Activated T-helper 2 cell treated with anti-CD3 and anti-CD28 coated beads, Interferon-gamma antibody, Interleukin-2, Interleukin-4, amounts not matched to agents 10 μg/mL and 5 μg/mL and 100 μg/mL, durations not matched to agents 14 hours and 24 hours and 36 hours (primary cell): Measurements from ENCODE around the gene CRIM1. TPM values are rescaled to one million over a fixed set of nuclear protein-coding genes. Genes with fewer than 3 reads are reported as not detected.

Source experiments
- DNase-seq: peaks from one replicate; pipeline ENCODE4 v3.0.0; 2021; ENCODE audit warnings: low spot score
- H3K27ac Mint-ChIP-seq: one replicate; pipeline ENCODE4 v1.8.0; 2021; ENCODE audit warnings: mixed read lengths
- H3K27me3 Mint-ChIP-seq: one replicate; pipeline ENCODE4 v1.8.0; 2021; ENCODE audit warnings: low read depth, mixed read lengths
- H3K36me3 Mint-ChIP-seq: one replicate; pipeline ENCODE4 v1.8.0; 2021; ENCODE audit warnings: low read depth, mixed read lengths
- H3K4me1 Mint-ChIP-seq: one replicate; pipeline ENCODE4 v1.8.0; 2021; ENCODE audit warnings: low read depth, mixed read lengths
- H3K4me3 Mint-ChIP-seq: one replicate; pipeline ENCODE4 v1.8.0; 2021; ENCODE audit warnings: low read depth, mild to moderate bottlenecking, moderate library complexity, mixed read lengths
- H3K9me3 Mint-ChIP-seq: one replicate; pipeline ENCODE4 v1.8.0; 2021; ENCODE audit warnings: mixed read lengths
- intact Hi-C: fragments of 100-400 bp; cut with micrococcal nuclease; formaldehyde crosslinking; loops from one replicate; pipeline ENCODE4 v1.15.1; 2023
- total RNA-seq: library from RNA; stranded (reverse); gene quantifications from 2 replicates; pipeline ENCODE4 v1.2.3, GENCODE V29; 2022

CRIM1 gene
- total RNA-seq, 1 donor from 2014 or later = 12.8 TPM

- DNase-seq = no peak
- H3K36me3 Mint-ChIP-seq = no peaks in the 10 kb centered on the region
- no peak overlapping the region for H3K27ac Mint-ChIP-seq
- peaks cover 1% of the 10 kb centered on the region for H3K4me1 Mint-ChIP-seq
- H3K27me3 Mint-ChIP-seq = peaks cover 1% of the 10 kb centered on the region
- no peak overlapping the region for H3K4me3 Mint-ChIP-seq
- intact Hi-C loops = no loop called here
- no peaks in the 10 kb centered on the region for H3K9me3 Mint-ChIP-seq
Measured at GRCh38 chr2:36466135-36466534, 110.6 kb downstream of the CRIM1 start.

- Mint-ChIP-seq H3K9me3 (no peaks in the 10 kb centered on the region), H3K4me3 (no peak overlapping the region), H3K4me1 (no peaks in the 10 kb centered on the region), H3K36me3 (no peaks in the 10 kb centered on the region), H3K27me3 (no peaks in the 10 kb centered on the region), H3K27ac (no peak overlapping the region)
- intact Hi-C loops = no loop called here
- DNase-seq = no peak
Measured at GRCh38 chr2:36468463-36469105, 113.0 kb downstream of the CRIM1 start.

GRCh38 chr2:36469106-36469477 is 113.5 kb downstream of the CRIM1 start:
- no peak for DNase-seq
- Mint-ChIP-seq H3K9me3 (peaks cover 3% of the 10 kb centered on the region), H3K4me3 (no peak overlapping the region), H3K36me3 (no peaks in the 10 kb centered on the region), H3K27me3 (no peaks in the 10 kb centered on the region), H3K27ac (no peak overlapping the region), H3K4me1 (no peaks in the 10 kb centered on the region)
- intact Hi-C loops = no loop called here

GRCh38 chr2:36469710-36470109 is 114.1 kb downstream of the CRIM1 start:
- intact Hi-C loops = no loop called here
- H3K4me1 Mint-ChIP-seq = no peaks in the 10 kb centered on the region
- no peaks in the 10 kb centered on the region for H3K36me3 Mint-ChIP-seq
- no peak overlapping the region for H3K4me3 Mint-ChIP-seq
- H3K27me3 Mint-ChIP-seq = no peaks in the 10 kb centered on the region
- H3K9me3 Mint-ChIP-seq = peaks cover 5% of the 10 kb centered on the region
- no peak overlapping the region for H3K27ac Mint-ChIP-seq
- no peak for DNase-seq

- Mint-ChIP-seq H3K4me1 (no peaks in the 10 kb centered on the region), H3K9me3 (peaks cover 29% of the 10 kb centered on the region), H3K4me3 (no peak overlapping the region), H3K36me3 (peaks cover 20% of the 10 kb centered on the region), H3K27ac (no peak overlapping the region), H3K27me3 (no peaks in the 10 kb centered on the region)
- no peak for DNase-seq
- intact Hi-C loops = no loop called here
Measured at GRCh38 chr2:36473230-36473629, 117.7 kb downstream of the CRIM1 start.

GRCh38 chr2:36476411-36476810 is 120.8 kb downstream of the CRIM1 start:
- DNase-seq = no peak
- H3K36me3 Mint-ChIP-seq = peaks cover 31% of the 10 kb centered on the region
- no peak overlapping the region for H3K27ac Mint-ChIP-seq
- no peak overlapping the region for H3K4me3 Mint-ChIP-seq
- intact Hi-C loops = no loop called here
- H3K9me3 Mint-ChIP-seq = peaks cover 29% of the 10 kb centered on the region
- H3K27me3 Mint-ChIP-seq = no peaks in the 10 kb centered on the region
- no peaks in the 10 kb centered on the region for H3K4me1 Mint-ChIP-seq

GRCh38 chr2:36477315-36477714 is 121.7 kb downstream of the CRIM1 start:
- peaks cover 31% of the 10 kb centered on the region for H3K36me3 Mint-ChIP-seq
- intact Hi-C loops = no loop called here

GRCh38 chr2:36477746-36478145 is 122.2 kb downstream of the CRIM1 start:
- H3K9me3 Mint-ChIP-seq = peaks cover 29% of the 10 kb centered on the region
- H3K4me1 Mint-ChIP-seq = no peaks in the 10 kb centered on the region
- no peaks in the 10 kb centered on the region for H3K27me3 Mint-ChIP-seq
- H3K4me3 Mint-ChIP-seq = no peak overlapping the region
- intact Hi-C loops = no loop called here
- no peak overlapping the region for H3K27ac Mint-ChIP-seq
- DNase-seq = no peak
- H3K36me3 Mint-ChIP-seq = peaks cover 31% of the 10 kb centered on the region

More at GRCh38 chr2:36477315-36477714, 121.7 kb downstream of the CRIM1 start:
- H3K4me1 Mint-ChIP-seq = no peaks in the 10 kb centered on the region
- no peaks in the 10 kb centered on the region for H3K27me3 Mint-ChIP-seq
- no peak for DNase-seq
- peaks cover 29% of the 10 kb centered on the region for H3K9me3 Mint-ChIP-seq
- no peak overlapping the region for H3K4me3 Mint-ChIP-seq
- H3K27ac Mint-ChIP-seq = no peak overlapping the region

GRCh38 chr2:36478332-36478738 is 122.8 kb downstream of the CRIM1 start:
- no peak for DNase-seq
- Mint-ChIP-seq H3K27ac (no peak overlapping the region), H3K4me3 (no peak overlapping the region), H3K4me1 (no peaks in the 10 kb centered on the region), H3K36me3 (peaks cover 31% of the 10 kb centered on the region), H3K9me3 (peaks cover 29% of the 10 kb centered on the region), H3K27me3 (no peaks in the 10 kb centered on the region)
- intact Hi-C loops = no loop called here

GRCh38 chr2:36478999-36479398 is 123.4 kb downstream of the CRIM1 start:
- H3K27ac Mint-ChIP-seq = no peak overlapping the region
- no peaks in the 10 kb centered on the region for H3K4me1 Mint-ChIP-seq
- intact Hi-C loops = no loop called here
- H3K36me3 Mint-ChIP-seq = peaks cover 31% of the 10 kb centered on the region
- no peak overlapping the region for H3K4me3 Mint-ChIP-seq
- DNase-seq = no peak
- H3K27me3 Mint-ChIP-seq = no peaks in the 10 kb centered on the region
- peaks cover 27% of the 10 kb centered on the region for H3K9me3 Mint-ChIP-seq

GRCh38 chr2:36479406-36479805 is 123.8 kb downstream of the CRIM1 start:
- intact Hi-C loops = no loop called here
- peaks cover 24% of the 10 kb centered on the region for H3K9me3 Mint-ChIP-seq
- DNase-seq = no peak
- H3K4me1 Mint-ChIP-seq = no peaks in the 10 kb centered on the region
- peaks cover 31% of the 10 kb centered on the region for H3K36me3 Mint-ChIP-seq
- H3K27me3 Mint-ChIP-seq = no peaks in the 10 kb centered on the region
- H3K27ac Mint-ChIP-seq = no peak overlapping the region
- no peak overlapping the region for H3K4me3 Mint-ChIP-seq

GRCh38 chr2:36480028-36480427 is 124.5 kb downstream of the CRIM1 start:
- H3K4me3 Mint-ChIP-seq = no peak overlapping the region

GRCh38 chr2:36480636-36481035 is 125.1 kb downstream of the CRIM1 start:
- H3K4me3 Mint-ChIP-seq = no peak overlapping the region
- DNase-seq = no peak
- no peaks in the 10 kb centered on the region for H3K4me1 Mint-ChIP-seq
- intact Hi-C loops = no loop called here
- no peaks in the 10 kb centered on the region for H3K27me3 Mint-ChIP-seq
- peaks cover 29% of the 10 kb centered on the region for H3K36me3 Mint-ChIP-seq
- no peak overlapping the region for H3K27ac Mint-ChIP-seq
- peaks cover 18% of the 10 kb centered on the region for H3K9me3 Mint-ChIP-seq

More at GRCh38 chr2:36480028-36480427, 124.5 kb downstream of the CRIM1 start:
- Mint-ChIP-seq H3K27ac (no peak overlapping the region), H3K4me1 (no peaks in the 10 kb centered on the region), H3K36me3 (peaks cover 31% of the 10 kb centered on the region), H3K9me3 (peaks cover 24% of the 10 kb centered on the region), H3K27me3 (no peaks in the 10 kb centered on the region)
- intact Hi-C loops = no loop called here
- DNase-seq = no peak

GRCh38 chr2:36481709-36482108 is 126.1 kb downstream of the CRIM1 start:
- Mint-ChIP-seq H3K36me3 (peaks cover 21% of the 10 kb centered on the region), H3K4me1 (no peaks in the 10 kb centered on the region), H3K9me3 (peaks cover 7% of the 10 kb centered on the region), H3K27me3 (no peaks in the 10 kb centered on the region), H3K4me3 (no peak overlapping the region), H3K27ac (no peak overlapping the region)
- intact Hi-C loops = no loop called here
- no peak for DNase-seq
